K562 (cell line): Measurements from ENCODE around the gene CCL11. TPM values are rescaled to one million over a fixed set of nuclear protein-coding genes. Genes with fewer than 3 reads are reported as not detected.
A peak's percentile ranks its signal among the peaks of the same experiment; 100 is the strongest.

Source experiments
- ATAC-seq: fragments of 200-7000 bp; cut with Tn5 transposase; 3 replicates; pipeline ENCODE4 v1.9.1; 2020; ENCODE audit warnings: moderate library complexity
- BruUV-seq: library from RNA; stranded (reverse); fragments of 400-500 nt; replicated peaks from 2 replicates; lab custom pipeline; 2021; lab: Mats Ljungman, UMichigan
- CTCF ChIA-PET: fragments of 300-600 bp; formaldehyde crosslinking; extraction: SDS; loops from one replicate; lab custom pipeline; 2021; ENCODE audit warnings: low intra/inter-chr PET ratio; lab: Yijun Ruan, JAX
- POLR2A ChIA-PET: fragments of 300-600, 350-650 bp; sonication (Branson Sonifier 250); formaldehyde crosslinking; extraction: SDS; loops from one replicate; lab custom pipeline; 2021; ENCODE audit warnings: antibody characterized with exemption, inconsistent platforms; lab: Yijun Ruan, JAX
- DNase-seq, 4 experiments: peaks; one replicate each; pipeline versions ENCODE4 v3.0.0 to v3.0.0-alpha.2; 2011 to 2018; ENCODE audit warnings: low spot score in 3 of 4, mixed read lengths in 3 of 4; ENCODE audit errors: extremely low read depth in 1 of 4
- FAIRE-seq: peaks from 2 replicates; lab custom pipeline; 2011; peaks lifted over from hg19 to GRCh38; lab: Jason Lieb, UNC
- H2AFZ ChIP-seq: 2 replicates; pipeline ENCODE4 v1.6.0; 2011; ENCODE audit warnings: low read depth, low read length, control low read depth, inconsistent platforms
- H3K27ac ChIP-seq: fragments of 200-600 bp; 3 replicates; pipeline ENCODE4 v1.8.0; 2011; ENCODE audit warnings: low read depth, mild to moderate bottlenecking, control low read depth, inconsistent platforms, low read length, moderate library complexity, mixed read lengths; ENCODE audit errors: extremely low read depth
- H3K27me3 ChIP-seq, 2 experiments: fragments of 300-600 bp in 1 of 2; 2 replicates in 1 of 2; 3 replicates in 1 of 2; pipeline versions ENCODE4 v1.6.0 to v1.8.0; 2011; ENCODE audit warnings: inconsistent platforms in 2 of 2, low read length in 2 of 2, mild to moderate bottlenecking in 1 of 2, mixed read lengths in 1 of 2, moderate library complexity in 1 of 2; ENCODE audit not compliant: control insufficient read depth in 2 of 2, insufficient read depth in 2 of 2
- H3K36me3 ChIP-seq: fragments of 300-600 bp; 3 replicates; pipeline ENCODE4 v1.8.0; 2011; ENCODE audit warnings: mild to moderate bottlenecking, low read length, inconsistent platforms; ENCODE audit not compliant: control insufficient read depth, insufficient read depth
- H3K4me1 ChIP-seq, 2 experiments: fragments of 200-600 bp in 1 of 2; replicated peaks in 1 of 2; 2 replicates in 1 of 2; 3 replicates in 1 of 2; pipeline versions ENCODE4 v1.5.1 to v1.8.0; 2011; ENCODE audit warnings: inconsistent platforms in 2 of 2, low read length in 2 of 2, mild to moderate bottlenecking in 1 of 2, mixed read lengths in 1 of 2, moderate library complexity in 1 of 2; ENCODE audit not compliant: control insufficient read depth in 2 of 2, insufficient read depth in 2 of 2
- H3K4me2 ChIP-seq: 2 replicates; pipeline ENCODE4 v1.6.1; 2011; ENCODE audit warnings: low read length, control low read depth, inconsistent platforms, mixed read lengths; ENCODE audit not compliant: insufficient read depth
- H3K4me3 ChIP-seq: fragments of 200-600 bp; sonication (generic), shearing (Covaris generic); 2 replicates; pipeline ENCODE4 v1.5.1; 2016; ENCODE audit warnings: control low read depth, inconsistent platforms
- H3K79me2 ChIP-seq: fragments of 200-600 bp; 3 replicates; pipeline ENCODE4 v1.8.0; 2011; ENCODE audit warnings: low read length, inconsistent platforms; ENCODE audit not compliant: control insufficient read depth, insufficient read depth
- H3K9ac ChIP-seq, 2 experiments: 2 replicates each; pipeline versions ENCODE4 v1.6.0 to v1.6.1; 2011; ENCODE audit warnings: low read depth in 2 of 2, low read length in 2 of 2, control low read depth in 1 of 2, inconsistent platforms in 1 of 2, mild to moderate bottlenecking in 1 of 2, mixed read lengths in 1 of 2; ENCODE audit not compliant: insufficient read depth in 1 of 2
- H3K9me1 ChIP-seq: one replicate; pipeline ENCODE4 v1.6.0; 2011; ENCODE audit warnings: inconsistent platforms, mild to moderate bottlenecking, low read length, moderate library complexity; ENCODE audit not compliant: control insufficient read depth, insufficient read depth
- H3K9me3 ChIP-seq: replicated peaks from 2 replicates; pipeline ENCODE4 v1.5.1; 2011; ENCODE audit warnings: low read depth, low read length, inconsistent platforms; ENCODE audit not compliant: control insufficient read depth, insufficient read depth
- H4K20me1 ChIP-seq: replicated peaks from 2 replicates; pipeline ENCODE4 v1.6.1; 2011; ENCODE audit warnings: low read length, inconsistent platforms, mixed read lengths; ENCODE audit not compliant: control insufficient read depth, insufficient read depth
- CBX3 ChIP-seq, 2 experiments: IDR thresholded peaks; 1 replicate in 1 of 2; 2 replicates in 1 of 2; pipeline ENCODE4 v1.6.1; 2012; ENCODE audit warnings: inconsistent platforms in 2 of 2, low read length in 2 of 2, borderline replicate concordance in 1 of 2, control low read depth in 1 of 2
- CREM ChIP-seq: IDR thresholded peaks from 2 replicates; pipeline ENCODE4 v1.6.1; 2014; ENCODE audit warnings: antibody characterized with exemption, low read depth
- EHMT2 ChIP-seq: fragments of 450-650 bp; IDR thresholded peaks from 2 replicates; pipeline ENCODE4 v1.6.1; 2018; ENCODE audit warnings: antibody characterized with exemption
- HES1 ChIP-seq: fragments of 450-650 bp; IDR thresholded peaks from 2 replicates; pipeline ENCODE4 v1.6.1; 2016; ENCODE audit warnings: low read depth, mild to moderate bottlenecking, moderate library complexity
- HNRNPK ChIP-seq: fragments of 200-400 bp; formaldehyde crosslinking; IDR thresholded peaks from one replicate; pipeline ENCODE4 v1.6.1; 2018; ENCODE audit warnings: mild to moderate bottlenecking, low read depth, low read length; ENCODE audit not compliant: poor library complexity, severe bottlenecking
- MCM2 ChIP-seq: fragments of 450-650 bp; IDR thresholded peaks from 2 replicates; pipeline ENCODE4 v1.6.1; 2017; ENCODE audit warnings: low read depth, mild to moderate bottlenecking
- MCM5 ChIP-seq: fragments of 450-650 bp; IDR thresholded peaks from 2 replicates; pipeline ENCODE4 v1.6.1; 2016; ENCODE audit warnings: low read depth
- NCOA6 ChIP-seq: fragments of 450-650 bp; IDR thresholded peaks from 2 replicates; pipeline ENCODE4 v1.6.1; 2017; ENCODE audit warnings: mild to moderate bottlenecking
- NFIC ChIP-seq: fragments of 450-650 bp; IDR thresholded peaks from 2 replicates; pipeline ENCODE4 v1.6.1; 2017; ENCODE audit warnings: mild to moderate bottlenecking, inconsistent platforms
- RAD21 ChIP-seq, 2 experiments: fragments of 250-450 bp in 1 of 2; fragments of 450-650 bp in 1 of 2; sonication (Bioruptor Pico) in 1 of 2; formaldehyde crosslinking in 1 of 2; IDR thresholded peaks in 1 of 2; conservative IDR thresholded peaks in 1 of 2; 2 replicates each; pipeline versions ENCODE4 v1.4.0 to v1.8.0; 2020 to 2022; ENCODE audit warnings: mild to moderate bottlenecking in 2 of 2, moderate library complexity in 1 of 2
- RBM25 ChIP-seq: fragments of 200-400 bp; formaldehyde crosslinking; IDR thresholded peaks from 2 replicates; pipeline ENCODE4 v1.6.1; 2018; ENCODE audit warnings: low read length, low read depth, moderate library complexity; ENCODE audit not compliant: severe bottlenecking
- SREBF1 ChIP-seq: fragments of 150-350 bp; IDR thresholded peaks from 2 replicates; pipeline ENCODE4 v1.6.1; 2014; ENCODE audit warnings: antibody characterized with exemption, low read depth, low read length, borderline replicate concordance
- ZNF740 ChIP-seq, 3 experiments: fragments of 200-800 bp in 1 of 3; sonication (Bioruptor generic) in 1 of 3; sonication (generic) in 1 of 3; formaldehyde crosslinking in 1 of 3; IDR thresholded peaks; 2 replicates each; pipeline versions ENCODE4 v1.6.1 to v1.8.0; 2016 to 2022; ENCODE audit warnings: mild to moderate bottlenecking in 2 of 3, missing compliant biosample characterization in 2 of 3, missing genetic modification characterization in 2 of 3, missing genetic modification reagents in 1 of 3
- WGBS: fragments of 100-300 bp; shearing (Covaris generic); methylation state at CpG from one replicate; pipeline ENCODE4 v1.1.6; 2016; ENCODE audit warnings: low coverage, mixed read lengths; ENCODE audit not compliant: insufficient coverage; ENCODE audit errors: missing lambda C conversion rate; 5-methylcytosine and 5-hydroxymethylcytosine counted together
- in situ Hi-C: fragments of 300-500 bp; cut with MboI; formaldehyde crosslinking; loops from 4 replicates; pipeline ENCODE4 v1.15.0; 2018; ENCODE audit warnings: inconsistent platforms, mixed read lengths
- intact Hi-C: fragments of 100-400 bp; cut with micrococcal nuclease; formaldehyde crosslinking; loops from 2 replicates; pipeline ENCODE4 v1.14.2; 2022
- polyA plus RNA-seq, 8 experiments: library from polyadenylated mRNA; depleted of rRNA in 4 of 8; stranded (reverse) in 5 of 8; unstranded in 3 of 8; fragments of >200 nt; fragmentation: Nextera tagmentation in 2 of 8; fragmentation: Illumina TruSeq in 1 of 8; extraction: Ambion mirVana in 2 of 8; extraction: Trizol in 1 of 8; gene quantifications; 2 replicates each; pipeline versions ENCODE4 v1.2.1 to v1.2.3, GENCODE V29; 2011 to 2014; ENCODE audit warnings: inconsistent platforms in 1 of 8, missing spikeins in 1 of 8
- total RNA-seq, 7 experiments: library from RNA; depleted of rRNA in 6 of 7; stranded (reverse); fragments of >200 nt in 6 of 7; fragmentation: Illumina TruSeq in 2 of 7; extraction: Trizol in 2 of 7; gene quantifications; 2 replicates each; pipeline versions ENCODE4 v1.2.1 to v1.2.3, GENCODE V29; 2011 to 2021; ENCODE audit warnings: low replicate concordance in 1 of 7

The CCL11 gene
- total and polyA plus RNA-seq, 9 of the 15 experiments (the other 6 are each of a cell fraction or from before 2014, with no cell fraction given), result not detected

GRCh38 chr17:34305606-34306005 is 20.1 kb downstream of the CCL11 start:
- no peaks in the 10 kb centered on the region for H3K79me2 ChIP-seq
- no peaks in the 10 kb centered on the region for H3K9me1 ChIP-seq
- H3K4me1 ChIP-seq, result no peaks in the 10 kb centered on the region
- DNase-seq (no peak), ATAC-seq (no peak)
- no peaks in the 10 kb centered on the region for H3K9me3 ChIP-seq
- no peak overlapping the region for H3K4me3 ChIP-seq
- H3K27me3 ChIP-seq, result peaks cover 0 to 4% of the 10 kb centered on the region in 2 experiments; a peak in 2 of 5 replicates
- H3K9ac ChIP-seq, result no peak overlapping the region
- intact Hi-C loops, result loop anchor here (1.0 kb wide), 1 partner anchor 105 kb away; no protein-coding TSS in a partner anchor
- TF ChIP-seq RBM25, result peak; percentile 64
- TF ChIP-seq MCM5, result no peak
- TF ChIP-seq, all 486 proteins: peak for 1
- POLR2A ChIA-PET, result no interaction called here
- Histone ChIP-seq H3K4me2 (no peak overlapping the region), H2AFZ (no peak overlapping the region), H3K36me3 (no peaks in the 10 kb centered on the region), H4K20me1 (no peaks in the 10 kb centered on the region), H3K27ac (no peak overlapping the region)
- in situ Hi-C loops, result loop anchor here (10.0 kb wide), 1 partner anchor 101 kb away; no protein-coding TSS in a partner anchor
- FAIRE-seq, result no peak
- BruUV-seq, result no TSS peak
- CTCF ChIA-PET, result interaction anchor here (4.6 kb wide), 1 partner anchor 106 kb away, joined by 55 read pairs; no protein-coding TSS in a partner anchor

DNA sequence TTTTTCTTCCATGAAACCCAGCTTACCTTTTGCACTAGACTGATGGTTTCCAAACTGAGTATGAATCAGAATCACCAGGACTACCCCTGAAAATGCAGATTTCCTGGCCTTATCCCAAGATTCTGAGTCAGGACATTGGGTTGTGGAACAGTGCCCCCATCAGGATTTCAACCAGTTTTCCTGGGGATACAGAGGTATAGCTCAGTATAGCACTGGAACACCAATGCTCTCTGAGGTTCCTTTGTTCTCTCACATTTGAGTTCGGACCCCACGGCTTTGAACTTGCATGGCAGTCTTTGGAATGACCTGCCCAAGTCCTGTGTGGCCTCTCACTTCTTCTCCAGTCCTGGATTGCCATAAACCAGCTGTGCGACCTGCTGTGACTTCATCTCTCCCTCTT is 20.9 kb downstream of the CCL11 start:
- ATAC-seq (no peak), FAIRE-seq (no peak), DNase-seq (peak in 2 of 4 experiments; percentile 12 to 15)
- in situ Hi-C loops, result loop anchor here (10.0 kb wide), 1 partner anchor 102 kb away; no protein-coding TSS in a partner anchor
- 0% methylated on average over 3 of the region's 3 CpGs for WGBS
- Histone ChIP-seq H3K4me1 (no peaks in the 10 kb centered on the region), H3K4me3 (no peak overlapping the region), H3K27ac (no peak overlapping the region), H3K36me3 (no peaks in the 10 kb centered on the region), H3K9me3 (no peaks in the 10 kb centered on the region), H3K9me1 (no peaks in the 10 kb centered on the region), H3K9ac (no peak overlapping the region), H4K20me1 (no peaks in the 10 kb centered on the region), H2AFZ (no peak overlapping the region), H3K4me2 (no peak overlapping the region), H3K79me2 (no peaks in the 10 kb centered on the region), H3K27me3 (peaks cover 0 to 4% of the 10 kb centered on the region in 2 experiments; a peak in 2 of 5 replicates)
- ChIA-PET POLR2A (no interaction called here), CTCF (interaction anchor here (4.6 kb wide), 1 partner anchor 107 kb away, joined by 55 read pairs; no protein-coding TSS in a partner anchor)
- intact Hi-C loops, result loop anchor here (1.0 kb wide), 1 partner anchor 106 kb away; no protein-coding TSS in a partner anchor
- no TSS peak for BruUV-seq
- no peak for TF ChIP-seq MCM2
- TF ChIP-seq NFIC, result peak; percentile 69
- TF ChIP-seq HES1, result no peak
- no peak for TF ChIP-seq HNRNPK
- TF ChIP-seq EHMT2, result no peak
- no peak for TF ChIP-seq ZNF740 (CRISPR knock-in tag; IDR thresholded peaks at IDR 0.05)
- no peak for TF ChIP-seq ZNF740 (tag; IDR thresholded peaks at IDR 0.05)
- peak; percentile 65 to 70 for TF ChIP-seq RAD21 (CRISPR knock-in tag; conservative IDR thresholded peaks at IDR 0.05 in 1 of 2, IDR thresholded peaks at IDR 0.05 in 1 of 2)
- no peak for TF ChIP-seq CREM
- no peak for TF ChIP-seq CBX3 (IDR thresholded peaks at IDR 0.05; ENCODE audit: borderline replicate concordance in 1 of 2, low read length in 2 of 2)
- no peak for TF ChIP-seq NCOA6
- no peak for TF ChIP-seq SREBF1
